BE2C (cell line): ENCODE results near the gene PDE6A.

Experiments
- DNase-seq: peaks from one replicate; pipeline ENCODE4 v3.0.0-alpha.2; 2020
- H3K27me3 ChIP-seq: fragments of 250-450 bp; sonication (Bioruptor Pico); 2 replicates; pipeline ENCODE4 v1.5.1; 2020; ENCODE audit warnings: mild to moderate bottlenecking
- H3K36me3 ChIP-seq: fragments of 250-450 bp; sonication (Bioruptor Pico); 2 replicates; pipeline ENCODE4 v1.5.1; 2020; ENCODE audit warnings: mild to moderate bottlenecking
- H3K4me1 ChIP-seq: fragments of 250-450 bp; sonication (Bioruptor Pico); 2 replicates; pipeline ENCODE4 v1.5.1; 2020
- H3K4me3 ChIP-seq: 2 replicates; pipeline ENCODE4 v1.5.1; 2011; ENCODE audit warnings: low read depth, low read length
- H3K9me3 ChIP-seq: fragments of 250-450 bp; sonication (Bioruptor Pico); 2 replicates; pipeline ENCODE4 v1.5.1; 2020
- CTCF ChIP-seq: IDR thresholded peaks from 2 replicates; pipeline ENCODE4 v1.5.1; 2012; ENCODE audit warnings: mild to moderate bottlenecking, low read depth, low read length

The PDE6A gene

GRCh38 chr5:149857499-149857898 lies 87.1 kb downstream of the PDE6A start:
- peak; percentile 51 for DNase-seq
- no peaks in the 10 kb centered on the region for H3K27me3 ChIP-seq
- peaks cover 2% of the 10 kb centered on the region; the same call in 1 of the 2 replicates for H3K4me1 ChIP-seq
- H3K4me3 ChIP-seq: no peak overlapping the region
- no peaks in the 10 kb centered on the region for H3K9me3 ChIP-seq
- TF ChIP-seq CTCF: no peak
- no peaks in the 10 kb centered on the region for H3K36me3 ChIP-seq

GRCh38 chr5:149855366-149855765 lies 89.2 kb downstream of the PDE6A start:
- Histone ChIP-seq H3K4me1 (peaks cover 2% of the 10 kb centered on the region; the same call in 1 of the 2 replicates), H3K9me3 (no peaks in the 10 kb centered on the region), H3K27me3 (no peaks in the 10 kb centered on the region), H3K36me3 (no peaks in the 10 kb centered on the region), H3K4me3 (no peak overlapping the region)
- DNase-seq: no peak
- no peak for TF ChIP-seq CTCF

- Histone ChIP-seq H3K4me3 (no peak overlapping the region), H3K36me3 (peaks cover under 1% of the 10 kb centered on the region; the same call in 1 of the 2 replicates), H3K27me3 (no peaks in the 10 kb centered on the region), H3K4me1 (peaks cover 2% of the 10 kb centered on the region; the same call in 1 of the 2 replicates), H3K9me3 (no peaks in the 10 kb centered on the region)
- TF ChIP-seq CTCF: no peak
- DNase-seq: no peak
These were observed 89.7 kb downstream of the PDE6A start for GRCh38 chr5:149854866-149855265.

GRCh38 chr5:149853701-149854100 lies 90.9 kb downstream of the PDE6A start:
- Histone ChIP-seq H3K4me3 (no peak overlapping the region), H3K9me3 (no peaks in the 10 kb centered on the region), H3K4me1 (peaks cover 2% of the 10 kb centered on the region; the same call in 1 of the 2 replicates), H3K36me3 (peaks cover 8% of the 10 kb centered on the region; the same call in 1 of the 2 replicates), H3K27me3 (no peaks in the 10 kb centered on the region)
- DNase-seq: no peak
- no peak for TF ChIP-seq CTCF

- Histone ChIP-seq H3K27me3 (no peaks in the 10 kb centered on the region), H3K4me3 (no peak overlapping the region), H3K4me1 (peaks cover 2% of the 10 kb centered on the region; the same call in 1 of the 2 replicates), H3K36me3 (peaks cover 8% of the 10 kb centered on the region), H3K9me3 (no peaks in the 10 kb centered on the region)
- DNase-seq: no peak
- TF ChIP-seq CTCF: no peak
These were observed 91.3 kb downstream of the PDE6A start for GRCh38 chr5:149853331-149853648.

- TF ChIP-seq CTCF: peak; percentile 98
These were observed 91.8 kb downstream of the PDE6A start for GRCh38 chr5:149852641-149853330.

More at GRCh38 chr5:149852641-149853330, 91.8 kb downstream of the PDE6A start:
- peaks cover 2% of the 10 kb centered on the region; the same call in 1 of the 2 replicates for H3K4me1 ChIP-seq
- peaks cover 8% of the 10 kb centered on the region for H3K36me3 ChIP-seq
- H3K9me3 ChIP-seq: no peaks in the 10 kb centered on the region
- H3K27me3 ChIP-seq: no peaks in the 10 kb centered on the region
- peak; percentile 78 for DNase-seq
- no peak overlapping the region for H3K4me3 ChIP-seq
